MM.1S (cell line): Measurements from ENCODE around the gene EDARADD.
A peak's percentile ranks its signal among the peaks of the same experiment; 100 is the strongest.

Source experiments
- DNase-seq: peaks from one replicate; pipeline ENCODE4 v3.0.0-alpha.2; 2015
- H2AFZ ChIP-seq: fragments of 300-600 bp; sonication (generic); 2 replicates; pipeline ENCODE4 v1.6.0; 2016; ENCODE audit warnings: antibody characterized with exemption, low read length
- H3F3A ChIP-seq: fragments of 300-600 bp; sonication (generic); 2 replicates; pipeline ENCODE4 v1.6.1; 2016; ENCODE audit warnings: mild to moderate bottlenecking, antibody characterized with exemption, low read length, moderate library complexity, mixed read lengths; ENCODE audit not compliant: insufficient read depth
- H3K27ac ChIP-seq: fragments of 300-600 bp; sonication (generic); 2 replicates; pipeline ENCODE4 v1.5.1; 2016; ENCODE audit warnings: mild to moderate bottlenecking, low read length
- H3K27me3 ChIP-seq: fragments of 300-600 bp; sonication (generic); replicated peaks from 2 replicates; pipeline ENCODE4 v1.6.0; 2016; ENCODE audit warnings: low read length; ENCODE audit not compliant: insufficient read depth
- H3K36me3 ChIP-seq: fragments of 300-600 bp; sonication (generic); replicated peaks from 2 replicates; pipeline ENCODE4 v1.6.1; 2016; ENCODE audit warnings: mild to moderate bottlenecking, low read length, mixed read lengths; ENCODE audit not compliant: insufficient read depth
- H3K4me1 ChIP-seq: fragments of 300-600 bp; sonication (generic); 2 replicates; pipeline ENCODE4 v1.6.1; 2016; ENCODE audit warnings: low read length, mixed read lengths
- H3K4me2 ChIP-seq: fragments of 300-600 bp; sonication (generic); 2 replicates; pipeline ENCODE4 v1.6.0; 2016; ENCODE audit warnings: low read depth, low read length
- H3K4me3 ChIP-seq: fragments of 300-600 bp; sonication (generic); 2 replicates; pipeline ENCODE4 v1.5.1; 2016; ENCODE audit warnings: low read length, mixed read lengths
- H3K79me2 ChIP-seq: fragments of 300-600 bp; sonication (generic); 2 replicates; pipeline ENCODE4 v1.6.1; 2016; ENCODE audit warnings: mixed run types, low read length, mixed read lengths
- H3K9ac ChIP-seq: fragments of 300-600 bp; sonication (generic); 2 replicates; pipeline ENCODE4 v1.6.1; 2016; ENCODE audit warnings: low read length, mixed read lengths
- H3K9me2 ChIP-seq: fragments of 300-600 bp; sonication (generic); replicated peaks from 2 replicates; pipeline ENCODE4 v1.6.1; 2016; ENCODE audit warnings: mild to moderate bottlenecking, low read length, mixed read lengths; ENCODE audit not compliant: insufficient read depth
- H3K9me3 ChIP-seq: fragments of 300-600 bp; sonication (generic); replicated peaks from 2 replicates; pipeline ENCODE4 v1.6.1; 2016; ENCODE audit warnings: mild to moderate bottlenecking, low read length, mixed read lengths; ENCODE audit not compliant: insufficient read depth
- H4K20me1 ChIP-seq: fragments of 300-600 bp; sonication (generic); 2 replicates; pipeline ENCODE4 v1.6.1; 2016; ENCODE audit warnings: mild to moderate bottlenecking, low read length, moderate library complexity, mixed read lengths; ENCODE audit not compliant: insufficient read depth
- CTCF ChIP-seq: fragments of 300-600 bp; sonication (generic); IDR thresholded peaks from 2 replicates; pipeline ENCODE4 v1.5.1; 2016; ENCODE audit warnings: antibody characterized with exemption, low read length, mixed read lengths
- EZH2 ChIP-seq: fragments of 300-600 bp; sonication (generic); optimal IDR thresholded peaks from 2 replicates; pipeline ENCODE3; 2017; ENCODE audit warnings: low read depth, mild to moderate bottlenecking, antibody characterized with exemption, low read length, mixed read lengths
- EZH2phosphoT487 ChIP-seq: fragments of 300-600 bp; sonication (generic); IDR thresholded peaks from 2 replicates; pipeline ENCODE4 v1.6.1; 2018; ENCODE audit warnings: antibody characterized with exemption, low read length

EDARADD gene

GRCh38 chr1:236465231-236465958 is 71.3 kb downstream of the EDARADD start:
- Histone ChIP-seq H3K27ac (no peak overlapping the region), H3K4me2 (peak overlapping the region; percentile 22; the same call in 1 of the 2 replicates), H3K9me2 (no peaks in the 10 kb centered on the region), H3K4me3 (no peak overlapping the region), H3K27me3 (peaks cover 20% of the 10 kb centered on the region; the same call in 1 of the 2 replicates), H3F3A (peaks cover 4% of the 10 kb centered on the region; the same call in 1 of the 2 replicates), H3K4me1 (peaks cover 6% of the 10 kb centered on the region; the same call in 1 of the 2 replicates), H3K9me3 (no peaks in the 10 kb centered on the region), H3K36me3 (no peaks in the 10 kb centered on the region), H3K9ac (no peak overlapping the region), H3K79me2 (no peaks in the 10 kb centered on the region), H2AFZ (no peak overlapping the region), H4K20me1 (no peaks in the 10 kb centered on the region)
- DNase-seq = peak; percentile 36
- TF ChIP-seq EZH2phosphoT487 (no peak), EZH2 (no peak), CTCF (no peak)

- H3K9ac ChIP-seq = no peak overlapping the region
- no peaks in the 10 kb centered on the region for H3K9me2 ChIP-seq
- H3K4me1 ChIP-seq = peaks cover 6% of the 10 kb centered on the region; the same call in 1 of the 2 replicates
- H3K36me3 ChIP-seq = no peaks in the 10 kb centered on the region
- H4K20me1 ChIP-seq = no peaks in the 10 kb centered on the region
- peaks cover 20% of the 10 kb centered on the region; the same call in 1 of the 2 replicates for H3K27me3 ChIP-seq
- no peaks in the 10 kb centered on the region for H3K9me3 ChIP-seq
- no peak for TF ChIP-seq EZH2
- TF ChIP-seq CTCF = no peak
- no peak for TF ChIP-seq EZH2phosphoT487
- peak; percentile 58 for DNase-seq
- H3K4me2 ChIP-seq = peak overlapping the region; percentile 22; the same call in 1 of the 2 replicates
- peaks cover 4% of the 10 kb centered on the region; the same call in 1 of the 2 replicates for H3F3A ChIP-seq
- no peak overlapping the region for H3K27ac ChIP-seq
- no peaks in the 10 kb centered on the region for H3K79me2 ChIP-seq
- H2AFZ ChIP-seq = no peak overlapping the region
- no peak overlapping the region for H3K4me3 ChIP-seq
Measured at GRCh38 chr1:236465959-236466303, 71.8 kb downstream of the EDARADD start.

- Histone ChIP-seq H3K9ac (no peak overlapping the region), H3K4me2 (no peak overlapping the region), H3K9me2 (no peaks in the 10 kb centered on the region), H3K36me3 (no peaks in the 10 kb centered on the region), H3K27me3 (peaks cover 17% of the 10 kb centered on the region; the same call in 1 of the 2 replicates), H3F3A (peaks cover 4% of the 10 kb centered on the region; the same call in 1 of the 2 replicates), H2AFZ (no peak overlapping the region), H3K4me3 (no peak overlapping the region), H3K79me2 (no peaks in the 10 kb centered on the region), H3K4me1 (peaks cover 6% of the 10 kb centered on the region; the same call in 1 of the 2 replicates), H3K9me3 (no peaks in the 10 kb centered on the region), H4K20me1 (no peaks in the 10 kb centered on the region), H3K27ac (no peak overlapping the region)
- TF ChIP-seq CTCF (no peak), EZH2phosphoT487 (no peak), EZH2 (no peak)
- no peak for DNase-seq
Measured at GRCh38 chr1:236467327-236467641, 73.2 kb downstream of the EDARADD start.
